Measurements from ENCODE around the gene PTPRN2. TPM values are rescaled to one million over a fixed set of nuclear protein-coding genes. Genes with fewer than 3 reads are reported as not detected.

Gene PTPRN2
- total and polyA plus RNA-seq, 8 donors = 4.9 to 136 (median 46.8) TPM

- WGBS, 5 donors = 82 to 94% (median 92%) methylated on average over 20 to 21 of the region's 21 CpGs
- no peak for TF ChIP-seq POLR2AphosphoS5 (IDR thresholded peaks at IDR 0.05)
- TF ChIP-seq CTCF (IDR thresholded peaks at IDR 0.05) = no peak
- TF ChIP-seq EP300 (IDR thresholded peaks at IDR 0.05) = no peak
- TF ChIP-seq POLR2A (IDR thresholded peaks at IDR 0.05) = no peak
Measured at GRCh38 chr7:157861031-157861491, 726.6 kb downstream of the PTPRN2 start.

DNA sequence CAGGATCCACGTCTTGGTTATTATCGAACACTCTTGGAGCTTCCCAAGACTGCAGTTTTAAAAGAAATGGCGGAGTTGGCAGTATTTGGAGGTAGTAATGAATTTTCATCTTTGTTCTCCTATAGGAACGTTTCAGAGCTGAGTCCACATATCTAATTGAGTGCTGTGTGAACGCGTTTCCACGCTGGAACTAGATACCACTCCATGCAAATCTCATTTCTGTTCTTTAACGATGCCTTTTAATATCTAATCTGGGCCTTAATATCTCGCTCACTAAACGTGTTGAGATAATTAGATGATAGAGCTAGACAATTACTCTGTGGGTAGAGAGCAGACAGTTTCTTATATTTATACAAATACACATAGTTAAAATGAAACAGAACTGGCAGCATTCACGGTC is 727.2 kb downstream of the PTPRN2 start:
- TF ChIP-seq EP300 (IDR thresholded peaks at IDR 0.05) (no peak), CTCF (IDR thresholded peaks at IDR 0.05) (no peak), POLR2AphosphoS5 (IDR thresholded peaks at IDR 0.05) (no peak), POLR2A (IDR thresholded peaks at IDR 0.05) (no peak)
- Histone ChIP-seq H3K4me3 (no peak overlapping the region), H3K4me1 (no peaks in the 10 kb centered on the region), H3K27me3 (no peaks in the 10 kb centered on the region), H3K36me3 (peaks cover 0 to 4% (median 0%) of the 10 kb centered on the region in 4 donors), H3K9me3 (no peaks in the 10 kb centered on the region), H3K27ac (no peak overlapping the region)
- DNase-seq = no peak
- WGBS, 5 donors = 73 to 81% (median 78%) methylated on average over 11 of the region's 11 CpGs
- intact Hi-C loops (cut with DNase I; ENCODE audit: low total_unique reads) = no loop called here

More at GRCh38 chr7:157861031-157861491, 726.6 kb downstream of the PTPRN2 start:
- DNase-seq = no peak
- intact Hi-C loops (cut with DNase I; ENCODE audit: low total_unique reads) = no loop called here
- Histone ChIP-seq H3K9me3 (no peaks in the 10 kb centered on the region), H3K27ac (no peak overlapping the region), H3K4me1 (no peaks in the 10 kb centered on the region), H3K36me3 (peaks cover 0 to 4% (median 0%) of the 10 kb centered on the region in 4 donors), H3K4me3 (no peak overlapping the region), H3K27me3 (no peaks in the 10 kb centered on the region)

GRCh38 chr7:157859915-157860314 is 727.7 kb downstream of the PTPRN2 start:
- H3K27me3 ChIP-seq = no peaks in the 10 kb centered on the region
- H3K4me1 ChIP-seq = no peaks in the 10 kb centered on the region
- H3K9me3 ChIP-seq = no peaks in the 10 kb centered on the region
- DNase-seq = no peak
- no peak for TF ChIP-seq CTCF (IDR thresholded peaks at IDR 0.05)
- TF ChIP-seq EP300 (IDR thresholded peaks at IDR 0.05) = no peak
- TF ChIP-seq POLR2AphosphoS5 (IDR thresholded peaks at IDR 0.05) = no peak
- TF ChIP-seq POLR2A (IDR thresholded peaks at IDR 0.05) = no peak
- 62 to 100% (median 68%) methylated on average over 1 to 6 of the region's 6 CpGs for WGBS, 5 donors
- no peak overlapping the region for H3K27ac ChIP-seq
- peaks cover 0 to 4% (median 0%) of the 10 kb centered on the region in 4 donors for H3K36me3 ChIP-seq
- intact Hi-C loops (cut with DNase I; ENCODE audit: low total_unique reads) = no loop called here
- no peak overlapping the region for H3K4me3 ChIP-seq

DNA sequence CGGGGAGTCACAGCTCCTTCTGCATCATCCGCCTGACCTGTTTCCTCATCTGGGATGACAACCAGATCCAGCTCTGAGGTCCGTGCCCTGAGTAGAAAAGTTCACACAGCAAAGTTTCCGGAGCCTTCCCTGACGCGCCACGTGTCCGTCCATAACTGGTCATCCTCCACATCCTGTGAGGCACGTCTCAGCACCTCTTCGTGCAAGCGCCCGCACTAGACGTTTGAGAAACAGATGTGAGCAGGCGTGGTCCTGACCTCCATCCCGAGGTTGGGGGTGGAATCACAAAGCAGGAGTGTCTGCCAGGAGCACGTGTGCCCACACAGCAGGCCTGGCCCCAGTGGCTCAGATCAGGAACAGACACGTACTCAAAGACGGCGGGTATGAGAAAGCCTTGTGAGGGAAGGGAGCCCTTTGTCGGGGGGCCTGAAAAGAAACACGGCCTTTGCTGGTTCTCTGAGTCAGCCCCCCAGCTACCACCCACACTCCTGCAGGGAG is 730.0 kb downstream of the PTPRN2 start:
- intact Hi-C loops (cut with DNase I; ENCODE audit: low total_unique reads) = no loop called here
- Histone ChIP-seq H3K4me1 (peaks cover 0 to 7% (median 0%) of the 10 kb centered on the region in 4 donors), H3K27ac (no peak overlapping the region), H3K4me3 (no peak overlapping the region), H3K27me3 (no peaks in the 10 kb centered on the region), H3K36me3 (no peaks in the 10 kb centered on the region), H3K9me3 (no peaks in the 10 kb centered on the region)
- no peak for TF ChIP-seq CTCF (IDR thresholded peaks at IDR 0.05)
- 80 to 89% (median 85%) methylated on average over 21 of the region's 21 CpGs for WGBS, 5 donors
- no peak for DNase-seq
